H1 (cell line): ENCODE data around the gene ZFP90. TPM values are rescaled to one million over a fixed set of nuclear protein-coding genes. Genes with fewer than 3 reads are reported as not detected.

Experiments
- ASH2L ChIP-seq: fragments of 200-600, 300-600 bp; sonication (generic); IDR thresholded peaks from one replicate; pipeline ENCODE4 v1.7.1; 2017; ENCODE audit warnings: low read length
- polyA plus RNA-seq, 7 experiments: library from polyadenylated mRNA; depleted of rRNA in 3 of 7; stranded (reverse) in 5 of 7; unstranded in 2 of 7; fragments of >200 nt in 5 of 7; fragments of 200-250 nt in 2 of 7; gene quantifications; 1 replicate in 5 of 7; 2 replicates in 1 of 7; 4 replicates in 1 of 7; pipeline versions ENCODE4 v1.2.1 to v1.2.3, GENCODE V29; 2011 to 2013; ENCODE audit warnings: missing spikeins in 2 of 7, mixed read lengths in 2 of 7
- total RNA-seq: library from RNA; stranded (reverse); fragmentation: NEBNext Ultra II Directional; extraction: Animal tissue kit (Norgen Biotek cat#: 25700); gene quantifications from 2 replicates; pipeline ENCODE4 v1.2.1, GENCODE V29; 2021

ZFP90 gene
- total and polyA plus RNA-seq, 2 of the 8 experiments (the other 6 are each of a cell fraction or from before 2014, with no cell fraction given): 10.3 to 19.1 TPM

DNA sequence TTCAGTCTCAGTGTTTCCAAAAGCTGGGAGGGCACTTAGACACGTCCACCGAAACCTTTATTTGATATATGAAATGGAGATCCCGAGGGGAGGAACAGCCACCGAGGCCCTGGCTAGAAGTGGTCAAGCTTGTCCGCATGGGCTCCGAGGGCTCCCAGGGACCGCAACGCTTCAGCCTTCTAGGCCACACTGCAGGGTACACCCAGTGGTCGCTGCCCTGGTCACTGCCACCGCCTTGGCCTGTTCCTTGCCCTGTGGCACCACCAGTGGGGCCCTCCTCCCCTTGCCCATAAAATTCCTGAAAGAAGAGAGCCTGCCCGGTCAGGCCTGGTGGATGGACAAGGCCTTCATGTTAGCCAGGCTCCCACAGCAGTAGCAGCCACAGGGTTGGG, 46.9 kb upstream of the ZFP90 start (continued):
- TF ChIP-seq ASH2L: no peak
- TF ChIP-seq, all 59 proteins: peak for 0
